ENCODE results near the gene SMYD3.

GRCh38 chr1:245864872-245865271 is 642.2 kb downstream of the SMYD3 start:
- TF ChIP-seq, protein P1, sequence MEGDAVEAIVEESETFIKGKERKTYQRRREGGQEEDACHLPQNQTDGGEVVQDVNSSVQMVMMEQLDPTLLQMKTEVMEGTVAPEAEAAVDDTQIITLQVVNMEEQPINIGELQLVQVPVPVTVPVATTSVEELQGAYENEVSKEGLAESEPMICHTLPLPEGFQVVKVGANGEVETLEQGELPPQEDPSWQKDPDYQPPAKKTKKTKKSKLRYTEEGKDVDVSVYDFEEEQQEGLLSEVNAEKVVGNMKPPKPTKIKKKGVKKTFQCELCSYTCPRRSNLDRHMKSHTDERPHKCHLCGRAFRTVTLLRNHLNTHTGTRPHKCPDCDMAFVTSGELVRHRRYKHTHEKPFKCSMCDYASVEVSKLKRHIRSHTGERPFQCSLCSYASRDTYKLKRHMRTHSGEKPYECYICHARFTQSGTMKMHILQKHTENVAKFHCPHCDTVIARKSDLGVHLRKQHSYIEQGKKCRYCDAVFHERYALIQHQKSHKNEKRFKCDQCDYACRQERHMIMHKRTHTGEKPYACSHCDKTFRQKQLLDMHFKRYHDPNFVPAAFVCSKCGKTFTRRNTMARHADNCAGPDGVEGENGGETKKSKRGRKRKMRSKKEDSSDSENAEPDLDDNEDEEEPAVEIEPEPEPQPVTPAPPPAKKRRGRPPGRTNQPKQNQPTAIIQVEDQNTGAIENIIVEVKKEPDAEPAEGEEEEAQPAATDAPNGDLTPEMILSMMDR (IDR thresholded peaks at IDR 0.05), result no peak
- TF ChIP-seq POLR2A (IDR thresholded peaks at IDR 0.05), result no peak
